Measurements from ENCODE around the gene EML4.
"Not testable (repeated sequence)": the region's sequence is repeated elsewhere in the genome, so short reads cannot be mapped to it uniquely, and the experiment has no call there.

EML4 gene

GRCh38 chr2:42261518-42262195 lies 92.5 kb downstream of the EML4 start:
- DNase-seq (ENCODE audit: low read depth): no peak

DNA sequence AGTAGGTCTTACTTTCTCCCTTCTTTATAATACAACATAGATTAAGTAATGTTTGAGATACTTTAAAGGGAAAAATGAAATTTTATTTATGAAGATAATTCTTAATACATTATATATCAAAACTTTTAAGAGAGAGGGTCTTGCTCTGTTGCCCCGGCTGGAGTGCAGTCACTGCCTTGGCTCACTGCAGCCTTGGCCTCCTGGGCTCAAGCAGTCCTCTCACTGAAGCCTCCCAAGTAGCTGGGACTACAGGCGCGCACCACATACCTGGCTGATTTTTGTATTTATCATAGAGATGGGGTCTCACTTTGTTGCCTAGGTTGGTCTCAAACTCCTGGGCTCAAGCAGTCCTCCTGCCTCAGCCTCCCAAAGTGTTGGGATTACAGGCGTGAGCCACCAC lies 97.1 kb downstream of the EML4 start:
- DNase-seq (ENCODE audit: low read depth): no peak

DNA sequence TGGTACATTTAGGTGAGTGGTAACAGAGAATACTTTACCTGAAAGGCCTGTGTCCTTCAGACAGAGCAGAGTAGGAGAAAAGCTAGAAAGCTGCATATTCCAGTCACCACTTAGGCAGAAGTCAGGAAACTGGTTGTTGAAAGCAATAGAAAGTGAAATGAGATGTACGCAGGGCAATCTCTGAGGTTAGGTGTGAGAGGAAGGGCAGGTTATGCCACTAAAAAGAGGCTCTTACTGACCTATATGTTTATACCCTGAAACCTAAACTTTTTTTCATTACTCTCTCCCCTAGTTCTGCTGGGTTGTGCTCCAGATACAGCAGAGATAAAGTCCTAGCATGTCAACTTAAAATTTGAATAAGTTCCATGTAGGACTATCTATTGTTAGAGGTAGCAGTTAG lies 98.4 kb downstream of the EML4 start:
- DNase-seq (ENCODE audit: low read depth): no peak

- DNase-seq (ENCODE audit: low read depth): no peak
Observed at GRCh38 chr2:42268528-42269151, 99.5 kb downstream of the EML4 start.

DNA sequence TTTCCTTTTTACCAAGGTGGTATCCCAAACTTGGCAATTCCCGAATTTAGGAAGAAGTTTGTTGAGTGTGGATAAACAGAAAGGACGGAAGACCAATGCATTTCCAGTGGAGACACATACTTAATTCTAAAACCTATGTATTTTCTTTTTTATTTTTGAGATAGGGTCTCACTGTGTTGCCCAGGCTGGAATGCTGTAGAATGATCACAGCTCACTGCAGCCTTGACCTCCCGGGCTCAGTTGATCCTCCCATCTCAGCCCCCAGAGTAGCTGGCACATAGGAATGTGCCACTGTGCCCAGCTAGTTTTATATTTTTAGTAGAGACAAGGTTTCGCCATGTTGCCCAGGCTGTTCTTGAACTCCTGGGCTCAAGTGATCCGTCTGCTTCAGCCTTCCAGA lies 101.6 kb downstream of the EML4 start:
- DNase-seq (ENCODE audit: low read depth): no peak

DNA sequence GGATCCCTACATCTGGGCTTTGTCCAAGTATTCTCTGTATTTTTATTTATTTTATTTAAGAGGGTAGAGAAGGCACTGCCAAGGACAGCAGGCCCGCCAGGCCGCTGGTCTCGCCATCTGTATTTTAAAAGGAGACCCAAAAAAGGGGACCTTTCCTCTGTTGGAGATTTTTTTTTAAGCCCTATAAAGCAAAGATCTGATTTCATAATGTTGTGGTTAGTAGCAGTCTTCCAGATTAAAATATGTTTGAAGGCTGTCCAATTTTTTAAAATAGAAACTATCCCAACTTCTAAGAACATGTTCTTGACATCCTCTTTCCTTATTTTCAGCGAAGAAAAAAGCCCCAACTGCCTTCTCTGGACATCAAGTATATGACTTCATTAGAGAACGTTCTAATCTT lies 102.1 kb downstream of the EML4 start:
- not testable (repeated sequence) for DNase-seq (ENCODE audit: low read depth)

DNA sequence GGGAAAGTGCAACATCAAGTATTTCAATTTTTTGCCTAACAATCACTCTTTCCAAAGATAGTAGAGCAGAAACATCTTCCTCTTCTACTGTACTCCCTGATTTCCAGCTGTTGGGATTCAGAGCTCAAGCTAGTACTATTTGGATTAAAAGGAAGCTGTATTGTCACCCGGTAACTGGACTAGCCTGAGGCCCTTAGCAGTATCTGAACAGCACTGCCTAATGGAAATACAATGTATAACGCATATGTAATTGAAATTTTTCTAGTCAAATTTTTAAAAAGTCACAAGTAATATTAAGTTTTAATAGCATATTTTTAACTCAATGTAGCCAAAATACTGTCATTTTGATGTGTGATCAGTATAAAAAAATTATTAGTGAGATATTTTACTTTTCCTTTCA lies 105.7 kb downstream of the EML4 start:
- no peak for DNase-seq (ENCODE audit: low read depth)

GRCh38 chr2:42281416-42282081 lies 112.4 kb downstream of the EML4 start:
- DNase-seq (ENCODE audit: low read depth): no peak

GRCh38 chr2:42284019-42284418 lies 114.9 kb downstream of the EML4 start:
- DNase-seq (ENCODE audit: low read depth): no peak

GRCh38 chr2:42286268-42286946 lies 117.3 kb downstream of the EML4 start:
- DNase-seq (ENCODE audit: low read depth): no peak

- no peak for DNase-seq (ENCODE audit: low read depth)
Observed at GRCh38 chr2:42288811-42289210, 119.7 kb downstream of the EML4 start.

DNA sequence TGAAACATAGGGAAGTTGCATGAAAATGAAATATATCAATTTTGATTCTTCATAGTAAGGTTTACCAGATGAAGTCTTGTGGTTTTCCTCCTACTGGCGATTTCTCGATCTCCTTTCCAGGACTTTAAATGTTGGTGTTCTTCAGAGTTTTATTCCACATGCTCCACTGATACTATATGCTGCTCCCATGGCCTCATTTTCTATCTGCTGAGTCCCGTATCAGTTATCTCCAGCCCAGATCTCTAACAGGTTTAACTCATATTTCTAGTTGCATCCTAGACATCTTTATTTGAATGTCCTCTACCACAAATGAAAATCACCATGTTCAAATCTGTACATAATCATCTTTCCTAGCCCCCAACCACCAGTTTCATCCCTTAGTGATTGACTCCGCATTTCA lies 120.1 kb downstream of the EML4 start:
- DNase-seq (ENCODE audit: low read depth): no peak

GRCh38 chr2:42290005-42290404 lies 120.9 kb downstream of the EML4 start:
- no peak for DNase-seq (ENCODE audit: low read depth)

DNA sequence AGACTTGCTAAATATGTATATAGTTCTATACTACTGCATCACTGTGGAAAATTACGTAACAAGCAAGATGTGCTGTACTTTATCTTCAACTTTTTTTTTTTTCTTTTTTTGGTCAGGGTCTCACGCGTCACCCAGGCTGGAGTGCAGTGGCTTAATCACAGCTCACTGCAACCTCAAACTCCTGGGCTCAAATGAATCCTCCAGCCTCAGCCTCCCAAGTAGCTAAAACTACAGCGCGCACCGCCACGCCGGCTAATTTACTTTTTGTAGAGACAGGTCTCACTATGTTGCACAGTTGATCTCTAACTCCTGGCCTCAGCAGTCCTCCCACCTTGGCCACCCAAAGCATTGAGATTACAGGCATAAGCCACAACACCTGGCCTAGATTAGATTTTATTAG lies 123.9 kb downstream of the EML4 start:
- no peak for DNase-seq (ENCODE audit: low read depth)

- no peak for DNase-seq (ENCODE audit: low read depth)
Observed at GRCh38 chr2:42296226-42296625, 127.1 kb downstream of the EML4 start.

DNA sequence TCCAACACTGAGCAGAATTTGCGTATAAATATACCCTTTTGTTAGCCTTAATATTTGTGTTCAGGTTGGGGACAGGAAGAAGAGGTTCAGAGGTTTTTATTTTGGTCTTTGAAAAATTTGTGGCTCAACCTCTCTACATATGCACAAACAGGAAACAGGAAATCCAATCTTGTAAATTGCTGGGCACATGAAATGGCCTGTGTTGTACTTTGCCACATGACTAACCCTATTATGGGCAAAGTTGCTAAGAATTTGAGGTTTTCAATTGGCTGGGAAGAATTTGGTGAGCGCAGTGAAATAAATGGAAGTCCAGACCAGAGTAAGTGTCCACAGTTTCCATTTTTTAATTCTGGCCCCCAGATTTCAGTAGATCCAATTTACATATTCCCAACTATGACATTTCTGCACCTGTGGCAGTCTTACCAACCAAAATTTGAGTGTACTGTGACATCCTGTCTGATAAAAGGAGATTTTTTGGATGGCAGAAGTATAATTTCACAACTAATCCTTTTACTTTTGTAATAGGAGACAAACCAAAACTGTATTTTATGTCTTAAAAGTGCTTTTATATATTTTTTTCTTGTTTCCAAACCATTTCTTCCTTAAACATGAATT lies 128.3 kb downstream of the EML4 start:
- no peak for DNase-seq (ENCODE audit: low read depth)

- DNase-seq (ENCODE audit: low read depth): no peak
Observed at GRCh38 chr2:42298132-42298531, 129.0 kb downstream of the EML4 start.

GRCh38 chr2:42298996-42299754 lies 130.0 kb downstream of the EML4 start:
- no peak for DNase-seq (ENCODE audit: low read depth)

DNA sequence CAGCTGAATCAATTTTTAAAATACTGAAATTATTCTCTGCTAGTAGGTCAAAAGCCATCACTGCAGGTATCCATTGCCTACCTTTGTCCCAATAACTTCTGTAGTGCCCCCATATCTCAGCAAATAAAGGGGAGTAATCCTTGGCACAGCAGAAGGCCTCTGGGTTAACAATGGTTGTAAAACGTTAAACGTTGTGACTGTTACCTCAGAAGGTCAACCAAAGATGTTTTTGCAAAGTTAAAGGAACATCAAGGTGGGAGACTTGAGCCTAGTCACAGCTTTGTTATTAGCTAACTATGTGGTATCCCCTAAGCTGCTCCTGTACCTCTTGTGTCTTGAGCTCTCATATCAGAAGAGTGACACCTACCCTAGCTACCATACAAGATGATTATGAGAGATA lies 131.4 kb downstream of the EML4 start:
- DNase-seq (ENCODE audit: low read depth): no peak

- DNase-seq (ENCODE audit: low read depth): no peak
Observed at GRCh38 chr2:42303252-42303651, 134.1 kb downstream of the EML4 start.

- no peak for DNase-seq (ENCODE audit: low read depth)
Observed at GRCh38 chr2:42304059-42304713, 135.0 kb downstream of the EML4 start.

Measured in non-pigmented ciliary epithelial cell (primary cell).